Fibroblast of pulmonary artery (primary cell): ENCODE measurements around the gene CASP9.

Experiments
- DNase-seq: peaks from one replicate; pipeline ENCODE4 v3.0.0-alpha.2; 2010; ENCODE audit warnings: low read depth
- H3K4me3 ChIP-seq: replicated peaks from 2 replicates; pipeline ENCODE4 v1.5.1; 2011; ENCODE audit warnings: low read depth, mild to moderate bottlenecking, control low read depth, low read length, moderate library complexity
- CTCF ChIP-seq: IDR thresholded peaks from 2 replicates; pipeline ENCODE4 v1.5.1; 2011; ENCODE audit warnings: mild to moderate bottlenecking, control low read depth, low read length, inconsistent platforms; ENCODE audit errors: missing control alignments

CASP9 gene

GRCh38 chr1:15443281-15443680 is 80.7 kb downstream of the CASP9 start:
- TF ChIP-seq CTCF: no peak
- H3K4me3 ChIP-seq: no peak overlapping the region
- no peak for DNase-seq

GRCh38 chr1:15442759-15443158 is 81.3 kb downstream of the CASP9 start:
- no peak overlapping the region for H3K4me3 ChIP-seq
- TF ChIP-seq CTCF: no peak
- no peak for DNase-seq

- H3K4me3 ChIP-seq: no peak overlapping the region
- TF ChIP-seq CTCF: no peak
- DNase-seq: no peak
Measured at GRCh38 chr1:15442119-15442518, 81.9 kb downstream of the CASP9 start.
